Colonic mucosa (tissue), 4 donors: ENCODE data around the gene CSMD2. TPM values are rescaled to one million over a fixed set of nuclear protein-coding genes. Genes with fewer than 3 reads are reported as not detected.

Source experiments
- DNase-seq: peaks from one replicate; pipeline ENCODE4 v3.0.0-alpha.2; 2020
- H3K27ac ChIP-seq: fragments of 200-600 bp; one replicate; pipeline ENCODE4 v1.8.0; 2021
- H3K27me3 ChIP-seq: fragments of 200-600 bp; one replicate; pipeline ENCODE4 v1.8.0; 2021
- H3K36me3 ChIP-seq: fragments of 200-600 bp; one replicate; pipeline ENCODE4 v1.8.0; 2021
- H3K4me1 ChIP-seq: fragments of 200-600 bp; one replicate; pipeline ENCODE4 v1.8.0; 2021; ENCODE audit warnings: mild to moderate bottlenecking
- H3K4me3 ChIP-seq: fragments of 200-600 bp; one replicate; pipeline ENCODE4 v1.8.0; 2021
- H3K9ac ChIP-seq, 2 donors: one replicate each; pipeline ENCODE4 v1.7.0; 2013; ENCODE audit warnings: control low read depth in 2 of 2, low read depth in 2 of 2, low read length in 2 of 2
- H3K9me3 ChIP-seq: fragments of 200-600 bp; one replicate; pipeline ENCODE4 v1.8.0; 2021
- intact Hi-C: fragments of 100-400 bp; cut with DNase I; formaldehyde crosslinking; loops from one replicate; pipeline ENCODE4 v1.14.1; 2022
- total RNA-seq, 2 donors: library from RNA; stranded (reverse); fragmentation: NEBNext Ultra II Directional in 1 of 2; extraction: Animal tissue kit (Norgen Biotek cat#: 25700) in 1 of 2; gene quantifications; one replicate each; pipeline ENCODE4 v1.2.1, GENCODE V29; 2021
- TF ChIP-seq, protein P1 (sequence below): fragments of 200-600 bp; IDR thresholded peaks from one replicate; pipeline ENCODE4 v1.8.0; 2022; ENCODE audit warnings: antibody characterized with exemption, mild to moderate bottlenecking
- donor health status: healthy.
- donor health status: DM: no; HTN: no; CAD: no.
- donor health status: DM: no; HTN: no; CAD: no.

The CSMD2 gene
- total RNA-seq, 2 donors from 2014 or later: 0.05 to 0.10 TPM

DNA sequence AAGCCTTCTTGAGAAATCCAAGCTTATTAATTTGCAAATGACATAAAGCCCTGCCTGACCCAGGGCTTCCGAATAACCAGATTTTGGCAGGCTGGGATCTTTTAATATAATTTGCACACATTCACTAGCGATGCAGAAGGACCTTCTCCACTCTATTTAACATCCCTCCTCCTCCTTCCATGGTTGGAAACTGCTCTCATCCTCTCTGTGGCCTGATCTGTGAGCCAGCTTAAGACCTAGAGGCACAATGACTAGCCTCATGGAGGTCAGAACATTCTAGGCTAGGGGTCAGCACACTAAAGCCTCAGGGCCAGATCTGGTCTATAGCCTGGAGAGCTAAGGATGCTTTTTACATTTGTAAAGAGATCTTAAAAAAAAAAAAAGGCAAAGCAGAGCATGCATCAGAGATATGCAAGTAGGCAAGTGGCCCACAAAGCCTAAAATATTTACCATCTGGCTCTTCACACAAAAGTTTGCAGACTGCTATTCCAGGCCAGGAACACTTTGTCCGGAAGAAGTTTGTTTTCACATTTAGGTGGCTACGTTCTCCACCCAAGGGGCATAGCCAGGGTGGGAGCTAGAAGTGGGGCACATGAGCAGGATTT is 439.4 kb downstream of the CSMD2 start:
- Histone ChIP-seq H3K4me1 (no peaks in the 10 kb centered on the region), H3K9me3 (no peaks in the 10 kb centered on the region), H3K27ac (no peak overlapping the region), H3K9ac (no peak overlapping the region), H3K27me3 (no peaks in the 10 kb centered on the region), H3K36me3 (no peaks in the 10 kb centered on the region), H3K4me3 (no peak overlapping the region)
- DNase-seq: no peak
- intact Hi-C loops: no loop called here
- TF ChIP-seq, protein P1, sequence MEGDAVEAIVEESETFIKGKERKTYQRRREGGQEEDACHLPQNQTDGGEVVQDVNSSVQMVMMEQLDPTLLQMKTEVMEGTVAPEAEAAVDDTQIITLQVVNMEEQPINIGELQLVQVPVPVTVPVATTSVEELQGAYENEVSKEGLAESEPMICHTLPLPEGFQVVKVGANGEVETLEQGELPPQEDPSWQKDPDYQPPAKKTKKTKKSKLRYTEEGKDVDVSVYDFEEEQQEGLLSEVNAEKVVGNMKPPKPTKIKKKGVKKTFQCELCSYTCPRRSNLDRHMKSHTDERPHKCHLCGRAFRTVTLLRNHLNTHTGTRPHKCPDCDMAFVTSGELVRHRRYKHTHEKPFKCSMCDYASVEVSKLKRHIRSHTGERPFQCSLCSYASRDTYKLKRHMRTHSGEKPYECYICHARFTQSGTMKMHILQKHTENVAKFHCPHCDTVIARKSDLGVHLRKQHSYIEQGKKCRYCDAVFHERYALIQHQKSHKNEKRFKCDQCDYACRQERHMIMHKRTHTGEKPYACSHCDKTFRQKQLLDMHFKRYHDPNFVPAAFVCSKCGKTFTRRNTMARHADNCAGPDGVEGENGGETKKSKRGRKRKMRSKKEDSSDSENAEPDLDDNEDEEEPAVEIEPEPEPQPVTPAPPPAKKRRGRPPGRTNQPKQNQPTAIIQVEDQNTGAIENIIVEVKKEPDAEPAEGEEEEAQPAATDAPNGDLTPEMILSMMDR: no peak

DNA sequence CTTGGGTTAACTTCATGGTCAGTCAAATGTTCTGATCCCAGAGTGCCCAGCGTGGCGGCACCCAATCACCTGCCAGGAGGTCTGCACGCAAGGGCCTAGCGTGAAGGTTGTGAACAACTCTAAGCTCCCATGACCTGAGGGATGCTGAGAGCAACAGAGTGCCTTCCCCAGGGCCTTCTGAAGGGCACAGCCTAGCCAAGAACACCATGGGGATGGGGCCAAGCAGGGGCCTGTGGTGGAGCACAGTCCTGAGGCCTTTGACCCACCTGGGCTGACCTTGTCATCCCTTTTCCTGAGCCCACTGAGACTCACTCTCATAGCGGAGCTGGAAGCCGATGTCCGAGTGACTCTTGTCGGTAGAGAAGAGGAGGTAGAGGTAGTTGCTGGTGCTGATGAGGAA is 440.0 kb downstream of the CSMD2 start:
- TF ChIP-seq, protein P1: no peak
- Histone ChIP-seq H3K4me3 (no peak overlapping the region), H3K36me3 (no peaks in the 10 kb centered on the region), H3K9ac (no peak overlapping the region), H3K27ac (no peak overlapping the region), H3K4me1 (no peaks in the 10 kb centered on the region), H3K9me3 (no peaks in the 10 kb centered on the region), H3K27me3 (no peaks in the 10 kb centered on the region)
- DNase-seq: no peak
- intact Hi-C loops: no loop called here

DNA sequence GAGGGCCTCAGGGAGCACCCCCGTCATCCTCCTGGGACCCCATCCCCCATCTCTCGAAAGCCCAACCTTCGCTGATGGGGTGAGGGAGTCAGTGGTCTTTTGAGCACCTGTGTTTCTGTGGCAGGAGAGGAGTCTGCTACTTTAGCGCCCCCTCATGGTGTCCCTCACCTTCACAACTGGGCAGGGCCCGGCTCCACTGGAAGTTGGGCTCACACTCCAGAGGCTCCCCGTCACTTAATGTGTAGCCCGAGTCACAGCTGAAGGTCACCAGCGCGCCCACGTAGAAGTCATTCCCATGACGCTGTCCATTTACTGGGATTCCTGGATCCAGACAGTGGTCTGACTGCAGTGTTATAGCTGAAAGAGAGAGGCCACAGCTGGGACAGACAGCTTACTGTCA is 440.7 kb downstream of the CSMD2 start:
- H3K9me3 ChIP-seq: no peaks in the 10 kb centered on the region
- H3K4me3 ChIP-seq: no peak overlapping the region
- H3K27ac ChIP-seq: no peak overlapping the region
- no peak for DNase-seq
- H3K9ac ChIP-seq: no peak overlapping the region
- no peaks in the 10 kb centered on the region for H3K4me1 ChIP-seq
- intact Hi-C loops: no loop called here
- H3K27me3 ChIP-seq: no peaks in the 10 kb centered on the region
- TF ChIP-seq, protein P1: no peak
- H3K36me3 ChIP-seq: no peaks in the 10 kb centered on the region

DNA sequence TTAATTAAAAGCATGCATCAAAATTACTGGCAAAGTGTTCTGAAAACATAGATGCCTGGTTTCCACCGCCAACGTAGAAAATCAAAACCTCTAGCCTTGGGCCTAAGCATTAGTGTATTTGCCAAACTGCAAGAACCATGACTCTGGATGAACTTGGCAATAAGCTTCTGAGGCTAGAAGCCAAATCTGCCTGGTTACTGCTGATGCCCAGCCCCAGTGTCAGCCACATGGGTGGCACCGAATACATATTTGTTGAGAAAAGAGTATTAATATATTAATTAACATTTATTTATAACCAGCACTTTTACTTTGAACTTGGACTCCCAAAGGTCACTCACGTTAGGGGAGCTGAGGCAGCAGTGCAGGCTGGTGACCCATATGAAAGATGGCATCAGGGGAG is 441.8 kb downstream of the CSMD2 start:
- TF ChIP-seq, protein P1: no peak
- no peaks in the 10 kb centered on the region for H3K4me1 ChIP-seq
- DNase-seq: no peak
- H3K9ac ChIP-seq: no peak overlapping the region
- no peak overlapping the region for H3K4me3 ChIP-seq
- intact Hi-C loops: no loop called here
- H3K27ac ChIP-seq: no peak overlapping the region
- no peaks in the 10 kb centered on the region for H3K27me3 ChIP-seq
- no peaks in the 10 kb centered on the region for H3K9me3 ChIP-seq
- H3K36me3 ChIP-seq: no peaks in the 10 kb centered on the region

DNA sequence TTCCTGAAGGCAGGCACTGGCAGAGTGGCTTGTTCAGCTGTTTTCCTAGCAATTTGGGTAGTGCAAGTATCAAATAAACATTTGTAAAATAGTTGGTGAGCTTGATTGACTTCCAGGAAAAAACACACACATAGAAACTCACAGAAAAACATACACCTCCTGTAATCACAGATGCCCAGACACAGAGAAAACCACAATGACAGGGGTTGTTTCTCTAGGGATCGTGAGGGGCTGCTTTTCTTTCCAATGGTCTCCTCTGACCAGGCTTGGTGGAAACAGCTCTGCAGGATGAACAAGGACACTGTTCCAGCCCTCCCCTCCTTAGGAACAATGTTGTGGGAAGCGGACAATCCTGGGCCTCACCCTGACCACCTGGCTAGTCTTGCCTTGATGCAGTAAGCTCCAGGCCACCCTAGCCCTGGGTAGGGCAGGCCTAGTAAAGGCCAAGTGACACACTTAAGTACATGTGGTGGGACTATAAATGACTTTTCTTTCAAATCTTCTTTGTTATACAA is 443.7 kb downstream of the CSMD2 start:
- intact Hi-C loops: no loop called here
- Histone ChIP-seq H3K4me1 (no peaks in the 10 kb centered on the region), H3K9ac (no peak overlapping the region), H3K27me3 (no peaks in the 10 kb centered on the region), H3K4me3 (no peak overlapping the region), H3K27ac (no peak overlapping the region), H3K36me3 (no peaks in the 10 kb centered on the region), H3K9me3 (no peaks in the 10 kb centered on the region)
- TF ChIP-seq, protein P1: no peak
- no peak for DNase-seq
